ENCODE results near the gene SOX6.

The SOX6 gene

GRCh38 chr11:16279524-16279923 is 76.8 kb downstream of the SOX6 start:
- no peak for TF ChIP-seq CTCF (IDR thresholded peaks at IDR 0.05; ENCODE audit: low read depth, low read length, missing control alignments)
- in situ Hi-C loops (cut with HindIII; ENCODE audit: low sequenced_read_pairs), result no loop called here
- no peak overlapping the region for H3K4me3 ChIP-seq (ENCODE audit: low read depth, low read length)
- no peak for DNase-seq (ENCODE audit: low read depth)

- TF ChIP-seq CTCF (IDR thresholded peaks at IDR 0.05; ENCODE audit: low read depth, low read length, missing control alignments), result no peak
- H3K4me3 ChIP-seq (ENCODE audit: low read depth, low read length), result no peak overlapping the region
- in situ Hi-C loops (cut with HindIII; ENCODE audit: low sequenced_read_pairs), result no loop called here
- DNase-seq (ENCODE audit: low read depth), result no peak
Observed at GRCh38 chr11:16278979-16279378, 77.4 kb downstream of the SOX6 start.

GRCh38 chr11:16278273-16278672 is 78.1 kb downstream of the SOX6 start:
- no peak overlapping the region for H3K4me3 ChIP-seq (ENCODE audit: low read depth, low read length)
- in situ Hi-C loops (cut with HindIII; ENCODE audit: low sequenced_read_pairs), result no loop called here
- no peak for DNase-seq (ENCODE audit: low read depth)
- no peak for TF ChIP-seq CTCF (IDR thresholded peaks at IDR 0.05; ENCODE audit: low read depth, low read length, missing control alignments)

- no peak for DNase-seq (ENCODE audit: low read depth)
- H3K4me3 ChIP-seq (ENCODE audit: low read depth, low read length), result no peak overlapping the region
- in situ Hi-C loops (cut with HindIII; ENCODE audit: low sequenced_read_pairs), result no loop called here
- no peak for TF ChIP-seq CTCF (IDR thresholded peaks at IDR 0.05; ENCODE audit: low read depth, low read length, missing control alignments)
Observed at GRCh38 chr11:16276251-16276650, 80.1 kb downstream of the SOX6 start.

GRCh38 chr11:16271258-16271657 is 85.1 kb downstream of the SOX6 start:
- no peak for DNase-seq (ENCODE audit: low read depth)
- no peak for TF ChIP-seq CTCF (IDR thresholded peaks at IDR 0.05; ENCODE audit: low read depth, low read length, missing control alignments)
- no peak overlapping the region for H3K4me3 ChIP-seq (ENCODE audit: low read depth, low read length)
- in situ Hi-C loops (cut with HindIII; ENCODE audit: low sequenced_read_pairs), result no loop called here

- in situ Hi-C loops (cut with HindIII; ENCODE audit: low sequenced_read_pairs), result no loop called here
- H3K4me3 ChIP-seq (ENCODE audit: low read depth, low read length), result no peak overlapping the region
- no peak for TF ChIP-seq CTCF (IDR thresholded peaks at IDR 0.05; ENCODE audit: low read depth, low read length, missing control alignments)
- no peak for DNase-seq (ENCODE audit: low read depth)
Observed at GRCh38 chr11:16266021-16266420, 90.3 kb downstream of the SOX6 start.

- no peak for TF ChIP-seq CTCF (IDR thresholded peaks at IDR 0.05; ENCODE audit: low read depth, low read length, missing control alignments)
- in situ Hi-C loops (cut with HindIII; ENCODE audit: low sequenced_read_pairs), result no loop called here
- no peak for DNase-seq (ENCODE audit: low read depth)
- no peak overlapping the region for H3K4me3 ChIP-seq (ENCODE audit: low read depth, low read length)
Observed at GRCh38 chr11:16265022-16265421, 91.3 kb downstream of the SOX6 start.
